Measurements from ENCODE around the gene KCNAB3. TPM values are rescaled to one million over a fixed set of nuclear protein-coding genes. Genes with fewer than 3 reads are reported as not detected.

The KCNAB3 gene
- total and polyA plus RNA-seq, 9 donors = 2.4 to 9.5 (median 5.0) TPM

DNA sequence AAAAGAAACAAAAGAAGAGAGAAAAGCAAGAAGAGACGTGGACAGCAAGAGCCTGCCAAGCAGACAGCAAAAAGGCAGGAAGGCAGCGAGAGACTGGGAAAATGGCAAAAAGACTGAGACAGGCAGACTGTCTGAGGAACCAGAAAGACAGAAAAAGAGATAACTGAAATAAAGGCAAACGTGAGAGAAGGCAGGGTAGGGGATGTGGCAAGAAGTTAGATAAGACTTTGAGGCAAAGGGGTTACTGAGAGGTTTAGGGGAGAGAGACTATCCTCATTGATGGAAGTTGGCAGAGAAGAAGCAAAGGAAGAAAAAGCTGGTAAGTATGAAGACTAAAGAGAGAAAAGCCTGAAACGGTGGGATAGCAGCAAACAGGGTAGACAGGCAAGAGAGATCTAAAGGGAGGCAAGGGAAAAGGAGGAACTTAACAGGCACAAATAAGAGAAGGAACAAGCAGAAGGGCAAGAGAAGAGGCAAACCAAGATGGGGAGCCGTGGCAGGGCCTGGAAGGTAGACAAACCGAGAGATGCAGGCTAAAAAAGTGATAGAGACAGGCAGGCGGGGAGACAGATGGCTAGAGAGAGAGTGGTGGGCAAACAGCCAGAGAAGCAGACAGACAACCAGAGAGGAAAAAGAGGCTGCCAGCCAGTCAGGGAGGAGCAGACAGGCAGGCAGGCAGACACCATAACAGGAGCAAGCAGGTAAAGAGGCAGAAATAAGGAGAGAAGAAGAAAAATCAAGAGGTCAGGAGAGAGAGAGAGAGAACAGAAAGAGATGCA is 48.2 kb downstream of the KCNAB3 start:
- 25% methylated on average over 7 of the region's 7 CpGs for WGBS (ENCODE audit: insufficient coverage)
- Histone ChIP-seq H3K27ac (ENCODE audit: low read length) (no peak overlapping the region), H3K27me3 (ENCODE audit: control insufficient read depth, insufficient read depth, low read length) (no peaks in the 10 kb centered on the region), H3K36me3 (ENCODE audit: control insufficient read depth, insufficient read depth, low read length) (peaks cover 20% of the 10 kb centered on the region), H3K4me3 (ENCODE audit: low read length) (no peak overlapping the region), H3K9me3 (replicated peaks; ENCODE audit: control insufficient read depth, low read depth, low read length) (no peaks in the 10 kb centered on the region), H3K4me1 (ENCODE audit: control insufficient read depth, insufficient read depth, low read length) (peaks cover 21% of the 10 kb centered on the region)
- peak; percentile 59 for DNase-seq

DNA sequence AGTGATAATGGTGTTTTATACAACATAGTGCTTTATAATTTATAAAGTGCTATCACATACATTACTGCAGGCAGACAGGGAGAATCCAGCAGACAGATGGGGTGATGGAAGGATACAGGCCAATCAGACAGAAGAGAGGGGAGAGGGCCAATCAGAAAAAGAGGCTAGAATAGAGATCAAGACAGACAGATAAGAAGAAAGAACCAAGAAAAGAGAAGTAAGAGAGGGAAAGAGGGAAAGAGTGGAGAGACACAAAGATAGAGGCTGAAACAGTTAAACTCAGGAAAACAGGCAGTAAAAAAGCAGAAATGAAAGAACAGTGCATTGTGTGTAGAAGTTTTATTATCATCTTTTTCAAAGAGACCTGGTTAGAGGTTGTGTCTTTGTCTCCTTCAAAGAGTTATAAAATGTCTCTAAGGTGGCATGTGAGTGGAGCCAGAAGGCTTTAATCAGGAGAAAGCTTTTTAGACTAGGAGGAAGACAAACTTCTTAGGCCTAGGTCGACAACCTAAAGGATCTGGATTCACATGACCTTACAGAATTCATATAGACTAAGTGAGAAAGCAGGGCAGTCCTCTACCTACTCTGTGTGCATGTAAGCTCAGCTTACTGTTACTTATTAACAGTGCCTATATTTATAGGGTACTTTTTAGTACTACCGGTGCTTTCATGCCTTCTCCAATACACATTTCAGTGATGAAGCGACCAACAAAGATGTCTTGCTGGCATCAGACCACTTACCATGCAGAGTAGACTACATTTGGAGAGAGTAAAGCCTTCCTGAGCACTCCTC is 49.4 kb downstream of the KCNAB3 start:
- no peaks in the 10 kb centered on the region for H3K9me3 ChIP-seq (replicated peaks; ENCODE audit: control insufficient read depth, low read depth, low read length)
- WGBS (ENCODE audit: insufficient coverage) = no CpG with 5 or more reads among the region's 3 CpGs
- DNase-seq = no peak
- H3K27me3 ChIP-seq (ENCODE audit: control insufficient read depth, insufficient read depth, low read length) = no peaks in the 10 kb centered on the region
- H3K4me3 ChIP-seq (ENCODE audit: low read length) = no peak overlapping the region
- peaks cover 10% of the 10 kb centered on the region for H3K4me1 ChIP-seq (ENCODE audit: control insufficient read depth, insufficient read depth, low read length)
- peaks cover 24% of the 10 kb centered on the region for H3K36me3 ChIP-seq (ENCODE audit: control insufficient read depth, insufficient read depth, low read length)
- H3K27ac ChIP-seq (ENCODE audit: low read length) = no peak overlapping the region

DNA sequence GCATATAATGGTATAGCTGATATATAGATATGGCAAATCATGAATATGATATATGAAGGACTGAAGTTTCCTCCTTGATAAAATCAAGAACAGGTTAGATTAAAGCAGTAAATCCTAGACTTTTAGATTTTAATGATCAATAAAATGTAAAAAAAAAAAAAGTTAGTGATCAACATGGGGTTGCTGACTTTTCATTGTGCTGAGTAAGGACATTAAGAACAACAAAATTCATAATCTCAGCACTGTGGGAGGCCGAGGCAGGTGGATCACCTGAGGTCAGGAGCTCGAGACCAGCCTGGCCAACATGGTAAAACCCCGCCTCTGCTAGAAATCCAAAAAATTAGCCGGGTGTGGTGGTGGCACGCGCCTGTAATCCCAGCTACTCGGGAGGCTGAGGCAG is 51.4 kb downstream of the KCNAB3 start:
- Histone ChIP-seq H3K4me1 (ENCODE audit: control insufficient read depth, insufficient read depth, low read length) (peaks cover 10% of the 10 kb centered on the region), H3K4me3 (ENCODE audit: low read length) (no peak overlapping the region), H3K27ac (ENCODE audit: low read length) (no peak overlapping the region), H3K9me3 (replicated peaks; ENCODE audit: control insufficient read depth, low read depth, low read length) (no peaks in the 10 kb centered on the region), H3K27me3 (ENCODE audit: control insufficient read depth, insufficient read depth, low read length) (no peaks in the 10 kb centered on the region), H3K36me3 (ENCODE audit: control insufficient read depth, insufficient read depth, low read length) (peaks cover 35% of the 10 kb centered on the region)
- no peak for DNase-seq
- WGBS (ENCODE audit: insufficient coverage) = 95% methylated on average over 7 of the region's 7 CpGs

DNA sequence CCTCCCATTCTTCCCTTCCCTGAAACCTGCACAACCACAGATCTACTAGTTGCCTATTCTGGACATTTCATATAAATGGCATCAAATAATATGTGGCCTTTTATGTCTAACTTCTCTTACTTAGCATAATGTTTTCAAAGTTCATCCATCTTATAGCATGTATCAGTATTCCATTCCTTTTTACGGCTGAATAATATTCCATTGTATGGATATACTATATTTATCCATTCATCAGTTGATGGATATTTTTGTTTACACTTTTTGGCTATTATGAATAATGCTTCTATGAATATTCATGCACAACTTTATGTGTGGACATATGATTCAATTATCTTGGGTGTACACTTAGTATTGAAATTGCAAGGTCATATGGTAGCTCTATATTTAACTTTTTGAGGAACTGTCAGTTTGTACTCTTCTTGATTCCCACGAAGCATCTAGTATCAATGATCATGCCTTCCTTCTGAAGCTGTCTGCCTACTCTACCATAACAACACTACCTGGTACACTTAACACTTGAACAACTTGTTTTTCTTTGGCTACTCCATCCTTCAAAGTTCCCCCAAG is 53.8 kb downstream of the KCNAB3 start:
- no peak overlapping the region for H3K4me3 ChIP-seq (ENCODE audit: low read length)
- WGBS (ENCODE audit: insufficient coverage) = 80% methylated on average over 1 of the region's 2 CpGs
- no peak for DNase-seq
- H3K9me3 ChIP-seq (replicated peaks; ENCODE audit: control insufficient read depth, low read depth, low read length) = no peaks in the 10 kb centered on the region
- H3K36me3 ChIP-seq (ENCODE audit: control insufficient read depth, insufficient read depth, low read length) = peaks cover 37% of the 10 kb centered on the region
- no peak overlapping the region for H3K27ac ChIP-seq (ENCODE audit: low read length)
- no peaks in the 10 kb centered on the region for H3K27me3 ChIP-seq (ENCODE audit: control insufficient read depth, insufficient read depth, low read length)
- H3K4me1 ChIP-seq (ENCODE audit: control insufficient read depth, insufficient read depth, low read length) = no peaks in the 10 kb centered on the region

DNA sequence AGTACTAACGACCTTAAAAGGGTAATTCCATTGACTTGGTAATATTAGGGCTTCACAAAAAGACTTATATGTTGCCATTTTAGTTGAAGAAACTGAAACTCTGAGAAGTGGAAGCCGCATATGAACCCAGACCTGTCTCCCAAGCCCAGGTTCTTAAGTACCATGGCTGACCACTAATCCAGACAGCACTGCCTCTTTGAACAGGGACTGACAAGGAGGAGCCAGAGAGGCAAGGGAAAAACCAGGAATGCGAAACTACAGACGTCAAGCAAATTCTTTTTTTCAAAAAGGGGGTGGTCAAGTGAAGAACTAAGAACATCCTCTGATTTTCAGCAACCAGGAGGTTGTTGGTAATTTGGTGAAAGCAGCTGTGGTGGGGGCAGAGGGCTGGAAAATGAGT is 56.6 kb downstream of the KCNAB3 start:
- no peaks in the 10 kb centered on the region for H3K9me3 ChIP-seq (replicated peaks; ENCODE audit: control insufficient read depth, low read depth, low read length)
- no peak overlapping the region for H3K27ac ChIP-seq (ENCODE audit: low read length)
- 52% methylated on average over 3 of the region's 4 CpGs for WGBS (ENCODE audit: insufficient coverage)
- H3K4me1 ChIP-seq (ENCODE audit: control insufficient read depth, insufficient read depth, low read length) = no peaks in the 10 kb centered on the region
- no peak overlapping the region for H3K4me3 ChIP-seq (ENCODE audit: low read length)
- H3K36me3 ChIP-seq (ENCODE audit: control insufficient read depth, insufficient read depth, low read length) = peaks cover 29% of the 10 kb centered on the region
- DNase-seq = no peak
- no peaks in the 10 kb centered on the region for H3K27me3 ChIP-seq (ENCODE audit: control insufficient read depth, insufficient read depth, low read length)

Other genes with a start within 250 kb of the KCNAB3 start
- gene TP53, start 242.4 kb downstream of the KCNAB3 start, total RNA-seq = 17.9 TPM
- gene TP53, start 242.4 kb downstream of the KCNAB3 start, polyA plus RNA-seq (ENCODE audit: insufficient read depth in 1 of 8, insufficient read length in 8 of 8, low replicate concordance in 1 of 8) = 10 to 100 TPM; 33.8 to 51.8 (median 40.9) TPM
- gene WRAP53, start 241.4 kb downstream of the KCNAB3 start, total RNA-seq = 5.9 TPM
- 10 to 100 TPM in 1 of 8 donors, 1 to 10 TPM in 7; 7.9 to 10.0 (median 8.3) TPM for gene WRAP53, start 241.4 kb downstream of the KCNAB3 start, polyA plus RNA-seq (ENCODE audit: insufficient read depth in 1 of 8, insufficient read length in 8 of 8, low replicate concordance in 1 of 8)
- 3.6 TPM for gene EFNB3, start 224.7 kb downstream of the KCNAB3 start, total RNA-seq
- gene EFNB3, start 224.7 kb downstream of the KCNAB3 start, polyA plus RNA-seq (ENCODE audit: insufficient read depth in 1 of 8, insufficient read length in 8 of 8, low replicate concordance in 1 of 8) = 10 to 100 TPM in 1 of 8 donors, 1 to 10 TPM in 7; 4.0 to 11.6 (median 7.0) TPM
- gene DNAH2, start 212.1 kb downstream of the KCNAB3 start, total RNA-seq = 4.6 TPM
- 10 to 100 TPM in 2 of 8 donors, 1 to 10 TPM in 6; 3.9 to 18.3 (median 6.2) TPM for gene DNAH2, start 212.1 kb downstream of the KCNAB3 start, polyA plus RNA-seq (ENCODE audit: insufficient read depth in 1 of 8, insufficient read length in 8 of 8, low replicate concordance in 1 of 8)
- gene KDM6B, start 95.6 kb downstream of the KCNAB3 start, total RNA-seq = 5.4 TPM
- 10 to 100 TPM; 10.9 to 20.1 (median 15.9) TPM for gene KDM6B, start 95.6 kb downstream of the KCNAB3 start, polyA plus RNA-seq (ENCODE audit: insufficient read depth in 1 of 8, insufficient read length in 8 of 8, low replicate concordance in 1 of 8)
- 18.4 TPM for gene TMEM88, start 74.8 kb downstream of the KCNAB3 start, total RNA-seq
- gene TMEM88, start 74.8 kb downstream of the KCNAB3 start, polyA plus RNA-seq (ENCODE audit: insufficient read depth in 1 of 8, insufficient read length in 8 of 8, low replicate concordance in 1 of 8) = 10 to 100 TPM; 22.4 to 30.3 (median 27.9) TPM
- gene NAA38, start 72.3 kb downstream of the KCNAB3 start, total RNA-seq = 97.7 TPM
- 10 to 100 TPM; 44.6 to 65.7 (median 54.2) TPM for gene NAA38, start 72.3 kb downstream of the KCNAB3 start, polyA plus RNA-seq (ENCODE audit: insufficient read depth in 1 of 8, insufficient read length in 8 of 8, low replicate concordance in 1 of 8)
- 5.9 TPM for gene CYB5D1, start 71.9 kb downstream of the KCNAB3 start, total RNA-seq
- 1 to 10 TPM; 6.5 to 9.3 (median 7.4) TPM for gene CYB5D1, start 71.9 kb downstream of the KCNAB3 start, polyA plus RNA-seq (ENCODE audit: insufficient read depth in 1 of 8, insufficient read length in 8 of 8, low replicate concordance in 1 of 8)
- gene CHD3, start 41.1 kb downstream of the KCNAB3 start, total RNA-seq = 47.6 TPM
- 100 to 1,000 TPM in 1 of 8 donors, 10 to 100 TPM in 7; 54.6 to 124 (median 78.2) TPM for gene CHD3, start 41.1 kb downstream of the KCNAB3 start, polyA plus RNA-seq (ENCODE audit: insufficient read depth in 1 of 8, insufficient read length in 8 of 8, low replicate concordance in 1 of 8)
- 3.0 TPM for gene RNF227, start 13.6 kb downstream of the KCNAB3 start, total RNA-seq
- 1 to 10 TPM; 2.5 to 4.1 (median 3.0) TPM for gene RNF227, start 13.6 kb downstream of the KCNAB3 start, polyA plus RNA-seq (ENCODE audit: insufficient read depth in 1 of 8, insufficient read length in 8 of 8, low replicate concordance in 1 of 8)
- 14.3 TPM for gene TRAPPC1, start 2.1 kb upstream of the KCNAB3 start, total RNA-seq
- gene TRAPPC1, start 2.1 kb upstream of the KCNAB3 start, polyA plus RNA-seq (ENCODE audit: insufficient read depth in 1 of 8, insufficient read length in 8 of 8, low replicate concordance in 1 of 8) = 100 to 1,000 TPM in 4 of 8 donors, 10 to 100 TPM in 4; 83.3 to 107 (median 101) TPM
- gene CNTROB, start 2.4 kb upstream of the KCNAB3 start, total RNA-seq = 15.8 TPM
- gene CNTROB, start 2.4 kb upstream of the KCNAB3 start, polyA plus RNA-seq (ENCODE audit: insufficient read depth in 1 of 8, insufficient read length in 8 of 8, low replicate concordance in 1 of 8) = 10 to 100 TPM; 29.5 to 41.0 (median 35.2) TPM
- under 0.01 TPM for gene GUCY2D, start 72.8 kb upstream of the KCNAB3 start, total RNA-seq
- gene GUCY2D, start 72.8 kb upstream of the KCNAB3 start, polyA plus RNA-seq (ENCODE audit: insufficient read depth in 1 of 8, insufficient read length in 8 of 8, low replicate concordance in 1 of 8) = under 1 TPM in 2 of 8 donors, not detected in 6; 0.04 to 0.11 TPM
- 0.31 TPM for gene ALOX15B, start 109.2 kb upstream of the KCNAB3 start, total RNA-seq
- gene ALOX15B, start 109.2 kb upstream of the KCNAB3 start, polyA plus RNA-seq (ENCODE audit: insufficient read depth in 1 of 8, insufficient read length in 8 of 8, low replicate concordance in 1 of 8) = under 1 TPM; 0.05 to 0.59 (median 0.30) TPM
- gene ALOX12B, start 157.9 kb upstream of the KCNAB3 start, total RNA-seq = not detected
- gene ALOX12B, start 157.9 kb upstream of the KCNAB3 start, polyA plus RNA-seq (ENCODE audit: insufficient read depth in 1 of 8, insufficient read length in 8 of 8, low replicate concordance in 1 of 8) = not detected
- not detected for gene ALOXE3, start 188.7 kb upstream of the KCNAB3 start, total RNA-seq
- gene ALOXE3, start 188.7 kb upstream of the KCNAB3 start, polyA plus RNA-seq (ENCODE audit: insufficient read depth in 1 of 8, insufficient read length in 8 of 8, low replicate concordance in 1 of 8) = not detected
- gene HES7, start 194.2 kb upstream of the KCNAB3 start, total RNA-seq = 0.27 TPM
- under 1 TPM in 6 of 8 donors, not detected in 2; 0.08 to 0.28 (median 0.13) TPM for gene HES7, start 194.2 kb upstream of the KCNAB3 start, polyA plus RNA-seq (ENCODE audit: insufficient read depth in 1 of 8, insufficient read length in 8 of 8, low replicate concordance in 1 of 8)
- gene PER1, start 222.5 kb upstream of the KCNAB3 start, total RNA-seq = 25.6 TPM
- gene PER1, start 222.5 kb upstream of the KCNAB3 start, polyA plus RNA-seq (ENCODE audit: insufficient read depth in 1 of 8, insufficient read length in 8 of 8, low replicate concordance in 1 of 8) = 100 to 1,000 TPM in 1 of 8 donors, 10 to 100 TPM in 7; 42.4 to 103 (median 63.9) TPM
- 10.9 TPM for gene VAMP2, start 233.1 kb upstream of the KCNAB3 start, total RNA-seq
- gene VAMP2, start 233.1 kb upstream of the KCNAB3 start, polyA plus RNA-seq (ENCODE audit: insufficient read depth in 1 of 8, insufficient read length in 8 of 8, low replicate concordance in 1 of 8) = 10 to 100 TPM; 55.7 to 77.2 (median 62.3) TPM
- 17.7 TPM for gene TMEM107, start 246.5 kb upstream of the KCNAB3 start, total RNA-seq
- gene TMEM107, start 246.5 kb upstream of the KCNAB3 start, polyA plus RNA-seq (ENCODE audit: insufficient read depth in 1 of 8, insufficient read length in 8 of 8, low replicate concordance in 1 of 8) = 1 to 10 TPM; 6.1 to 9.2 (median 7.1) TPM